H7 (cell line): ENCODE measurements around the gene MAGOH. TPM values are rescaled to one million over a fixed set of nuclear protein-coding genes. Genes with fewer than 3 reads are reported as not detected.

ENCODE experiments used
- DNase-seq: peaks from one replicate; pipeline ENCODE4 v3.0.0; 2012
- H3K27me3 ChIP-seq: 2 replicates; pipeline ENCODE4 v1.6.0; 2011; ENCODE audit warnings: mild to moderate bottlenecking, low read length; ENCODE audit not compliant: control insufficient read depth, insufficient read depth
- H3K36me3 ChIP-seq: replicated peaks from 2 replicates; pipeline ENCODE4 v1.5.1; 2011; ENCODE audit warnings: low read length; ENCODE audit not compliant: control insufficient read depth, insufficient read depth
- H3K4me3 ChIP-seq: 2 replicates; pipeline ENCODE4 v1.5.1; 2011; ENCODE audit warnings: low read depth, mild to moderate bottlenecking, control low read depth, low read length, moderate library complexity; ENCODE audit not compliant: insufficient read depth
- total RNA-seq: library from RNA; depleted of rRNA; stranded (reverse); fragments of >200 nt; shearing (Covaris generic); gene quantifications from 2 replicates; pipeline ENCODE4 v1.2.3, GENCODE V29; 2014; rRNA removed

The MAGOH gene
- total RNA-seq, 1 experiment from 2014 or later: 52.9 TPM

- Histone ChIP-seq H3K36me3 (no peaks in the 10 kb centered on the region), H3K4me3 (no peak overlapping the region), H3K27me3 (peaks cover 9% of the 10 kb centered on the region; the same call in 1 of the 2 replicates)
- DNase-seq: no peak
Observed at GRCh38 chr1:53180226-53180625, 58.1 kb downstream of the MAGOH start.

Other genes starting within 250 kb of the MAGOH start
- not detected in 2 replicates for gene PODN, start 176.3 kb downstream of the MAGOH start, total RNA-seq
- 0.18 TPM in 1 of 2 replicates, not detected in the other for gene SLC1A7, start 95.9 kb downstream of the MAGOH start, total RNA-seq
- gene CPT2, start 41.7 kb downstream of the MAGOH start, total RNA-seq: 58.5 and 72.0 TPM in 2 replicates
- gene CZIB, start 17.9 kb downstream of the MAGOH start, total RNA-seq: 74.1 and 94.6 TPM in 2 replicates
- 144 and 157 TPM in 2 replicates for gene LRP8, start 89.6 kb upstream of the MAGOH start, total RNA-seq
- gene DMRTB1, start 220.9 kb upstream of the MAGOH start, total RNA-seq: 0.22 and 0.55 TPM in 2 replicates